HL-60/S4 (cell line): ENCODE data around the gene ERICH2.

ENCODE experiments used
- in situ Hi-C: fragments of 300-500 bp; cut with MboI; formaldehyde crosslinking; loops from 2 replicates; pipeline ENCODE4 v1.14.3; 2022; ENCODE audit warnings: low sequenced_read_pairs

The ERICH2 gene

GRCh38 chr2:170762760-170763159 lies 7.4 kb upstream of the ERICH2 start:
- in situ Hi-C loops, result no loop called here

DNA sequence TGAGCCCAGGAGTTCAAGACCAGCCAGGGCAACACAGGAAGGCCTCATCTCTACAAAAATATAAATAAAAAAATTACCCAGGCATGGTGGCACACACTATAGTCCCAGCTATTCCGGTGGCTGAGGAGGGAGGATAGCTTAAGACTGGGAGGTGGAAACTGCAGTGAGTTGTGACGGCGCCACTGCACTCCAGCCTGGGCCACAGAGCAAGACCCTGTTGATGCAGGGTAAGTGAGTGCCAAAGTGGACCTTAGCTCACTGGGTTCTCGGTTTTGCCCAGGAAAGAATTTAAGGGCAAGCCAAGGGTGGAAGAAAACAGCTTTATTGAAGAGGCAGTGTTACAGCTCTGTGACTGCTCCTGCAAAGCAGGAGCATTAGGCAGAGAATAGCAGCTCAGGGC lies 6.9 kb upstream of the ERICH2 start:
- in situ Hi-C loops, result no loop called here

- in situ Hi-C loops, result no loop called here
These were observed 5.3 kb upstream of the ERICH2 start for GRCh38 chr2:170764880-170765261.

DNA sequence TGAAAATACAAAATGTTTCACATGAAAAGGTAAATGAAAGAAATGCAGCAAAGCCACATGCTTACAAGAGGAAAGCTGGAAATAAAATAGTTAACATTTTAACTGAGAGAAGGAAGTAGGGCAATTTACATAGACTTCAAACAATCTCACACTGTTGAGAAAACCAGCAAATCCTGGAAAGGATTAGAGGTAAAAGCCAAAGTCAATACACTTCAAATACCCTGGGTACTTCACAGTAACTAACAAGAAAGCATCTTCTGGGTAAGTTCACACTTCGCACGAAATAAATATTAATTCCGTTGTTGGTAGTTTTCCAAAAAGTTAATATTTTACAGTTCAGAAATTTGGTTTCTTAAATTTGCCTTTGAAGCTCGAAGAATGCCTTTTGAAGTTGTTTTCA lies 3.5 kb upstream of the ERICH2 start:
- in situ Hi-C loops, result no loop called here

- in situ Hi-C loops, result no loop called here
These were observed 635 bp downstream of the ERICH2 start for GRCh38 chr2:170770606-170771420.

- in situ Hi-C loops, result no loop called here
These were observed 1.3 kb downstream of the ERICH2 start for GRCh38 chr2:170771421-170771937.

DNA sequence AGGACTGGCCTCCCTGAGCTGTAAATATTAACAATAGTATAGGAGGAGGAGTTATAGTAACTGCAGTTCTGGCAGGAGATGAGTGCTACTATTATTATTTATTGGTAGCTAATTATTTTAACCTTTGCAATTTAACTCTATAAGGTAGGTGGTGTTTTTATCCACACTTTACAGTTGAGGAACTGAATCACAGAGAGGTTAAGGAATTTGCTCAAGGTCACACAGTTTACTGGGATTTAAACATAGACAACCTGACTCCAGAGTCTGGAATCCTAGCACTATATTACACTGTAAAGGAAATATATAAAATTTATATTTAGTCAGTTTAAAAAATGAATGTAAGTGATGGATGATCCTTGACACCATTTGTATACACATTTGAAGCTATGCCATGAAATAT lies 2.1 kb downstream of the ERICH2 start:
- in situ Hi-C loops, result no loop called here

GRCh38 chr2:170774074-170774473 lies 3.9 kb downstream of the ERICH2 start:
- in situ Hi-C loops, result no loop called here

DNA sequence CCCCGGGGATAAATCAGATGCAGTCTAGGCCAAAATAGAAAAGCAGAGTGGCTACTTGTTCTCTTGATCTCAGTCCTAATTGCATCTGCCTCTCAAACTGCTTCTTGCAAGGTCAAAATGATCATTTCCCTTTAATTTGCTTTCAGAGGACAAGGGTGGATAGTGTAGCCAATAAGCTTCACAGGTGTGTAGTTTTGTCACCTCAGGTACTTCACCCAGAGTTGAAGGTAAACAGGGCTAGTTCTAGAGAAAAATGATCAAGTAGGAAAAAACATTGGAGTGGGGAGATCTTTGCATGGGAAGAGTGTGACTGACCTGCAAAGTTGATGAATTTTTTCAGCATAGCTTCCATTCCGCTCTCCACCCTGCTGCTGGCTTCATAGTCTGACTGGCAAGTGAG lies 8.7 kb downstream of the ERICH2 start:
- in situ Hi-C loops, result no loop called here

DNA sequence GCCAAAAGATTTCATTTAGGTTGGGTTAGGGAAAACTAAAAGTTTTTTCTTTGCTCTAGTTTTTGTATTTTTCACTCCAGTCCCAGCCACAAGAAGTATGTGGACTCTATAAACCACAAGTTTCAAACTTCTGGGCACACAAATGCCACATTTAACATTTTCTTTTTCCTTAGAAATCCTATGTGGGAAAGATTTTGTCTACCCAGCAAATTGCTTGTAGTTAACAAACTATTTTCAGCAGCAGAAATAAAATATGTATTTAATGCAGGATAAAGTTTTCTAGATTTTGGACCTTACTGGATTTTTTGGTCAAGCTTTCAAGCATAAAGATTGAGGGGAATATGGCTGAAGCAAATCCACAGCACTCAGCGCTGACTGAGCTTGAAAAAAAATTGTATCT lies 9.1 kb downstream of the ERICH2 start:
- in situ Hi-C loops, result no loop called here

GRCh38 chr2:170782673-170783072 lies 12.5 kb downstream of the ERICH2 start:
- in situ Hi-C loops, result no loop called here

- in situ Hi-C loops, result no loop called here
These were observed 13.4 kb downstream of the ERICH2 start for GRCh38 chr2:170783549-170783948.

GRCh38 chr2:170798996-170799395 lies 28.8 kb downstream of the ERICH2 start:
- in situ Hi-C loops, result no loop called here

DNA sequence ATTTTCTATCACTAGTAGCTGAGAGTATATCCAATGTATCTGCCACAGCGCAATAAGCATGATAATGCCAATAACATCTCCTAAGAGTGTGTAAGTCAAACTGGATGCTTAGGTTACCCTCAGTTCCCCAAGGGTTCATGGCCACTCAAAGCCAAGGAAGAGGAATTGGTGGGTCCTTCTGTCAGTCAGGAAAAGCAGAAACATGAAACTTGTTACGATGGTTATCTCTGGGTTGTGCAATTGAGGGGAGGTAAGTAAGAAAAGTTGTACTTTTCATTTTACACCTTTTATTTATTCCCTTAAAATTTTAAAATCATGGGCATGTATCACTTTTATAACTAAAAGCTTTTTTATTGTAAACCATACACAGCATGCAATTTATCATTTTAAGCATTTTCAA lies 36.4 kb downstream of the ERICH2 start:
- in situ Hi-C loops, result loop anchor here (25.0 kb wide), 2 partner anchors 569 to 1369 kb away; no protein-coding TSS in a partner anchor

DNA sequence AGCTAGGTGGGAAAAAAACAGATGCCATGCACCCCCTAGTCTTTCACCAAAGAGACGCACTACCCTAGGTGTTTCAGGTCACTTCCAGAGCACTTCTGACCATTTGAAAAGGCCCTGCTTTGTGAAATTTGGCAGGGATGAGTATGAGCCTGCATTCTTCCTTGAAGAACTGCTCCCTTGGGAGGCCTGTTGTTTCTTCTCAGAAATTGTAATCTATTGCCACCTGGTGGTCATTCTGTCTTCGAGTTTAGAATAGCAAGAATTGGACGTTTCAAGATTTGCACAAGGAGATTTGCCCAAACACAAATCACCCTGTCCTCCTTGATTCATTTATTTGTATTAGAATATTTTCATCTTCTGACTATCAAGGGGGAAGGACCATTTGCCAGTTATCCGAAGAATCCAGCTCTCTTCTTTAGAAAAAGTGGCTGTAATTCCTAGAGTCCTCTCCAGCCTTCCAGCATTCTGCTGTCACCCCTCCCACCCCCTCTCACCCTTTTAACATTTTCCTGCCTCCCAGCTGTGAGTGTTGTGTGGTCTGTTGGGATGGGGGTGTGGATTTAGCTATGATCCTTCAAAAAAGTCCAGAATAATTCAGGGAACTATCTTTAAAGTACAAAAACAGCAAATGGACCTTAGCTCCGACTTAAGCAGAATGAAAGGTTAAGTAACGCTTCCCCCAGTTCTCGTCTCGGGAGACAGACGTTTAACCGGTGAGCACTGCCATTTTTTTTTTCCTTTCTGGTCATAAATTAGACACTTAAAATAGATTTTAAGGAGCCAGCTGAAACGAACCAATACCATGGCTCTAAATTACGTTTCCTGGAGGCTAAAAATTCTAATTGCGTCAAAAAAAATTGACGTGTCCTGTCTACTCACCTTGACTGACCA lies 42.8 kb downstream of the ERICH2 start:
- in situ Hi-C loops, result loop anchor here (10.0 to 25.0 kb wide), 3 partner anchors 408 to 1376 kb away; no protein-coding TSS in a partner anchor

- in situ Hi-C loops, result loop anchor here (10.0 to 25.0 kb wide), 3 partner anchors 409 to 1377 kb away; no protein-coding TSS in a partner anchor
These were observed 43.7 kb downstream of the ERICH2 start for GRCh38 chr2:170813611-170814532.

DNA sequence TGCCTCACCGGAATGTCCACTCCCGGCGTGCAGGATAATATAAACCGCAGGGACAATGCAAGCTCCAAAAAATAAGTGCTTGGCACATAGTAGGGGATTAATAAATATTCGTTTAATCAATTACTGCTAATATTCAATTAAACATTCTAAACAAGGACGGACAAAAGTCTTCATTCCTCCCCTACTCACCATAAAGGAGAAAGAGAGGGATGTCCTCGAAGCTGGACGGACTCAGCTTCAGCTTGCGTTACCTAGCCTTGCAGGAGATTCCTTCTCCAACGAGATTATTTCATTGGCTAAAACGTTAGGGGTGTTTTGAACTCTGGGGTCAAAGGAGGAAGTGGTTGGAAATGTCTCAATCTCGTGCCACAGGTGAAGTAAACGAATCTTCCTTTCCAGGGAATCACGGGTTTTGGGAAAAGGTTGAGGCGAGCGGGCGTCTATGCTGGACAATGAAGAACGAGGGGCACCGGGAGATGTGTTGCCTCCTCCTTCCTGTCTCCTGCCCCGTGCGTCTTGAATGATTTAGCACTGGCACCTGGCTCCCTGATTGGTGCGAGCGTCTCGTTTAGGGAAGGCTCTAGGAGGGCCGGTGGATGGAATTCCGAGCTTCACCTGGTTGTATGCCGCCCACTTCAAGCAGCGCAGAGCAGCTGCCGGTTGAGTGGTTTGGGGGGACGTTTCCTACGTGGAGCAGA lies 44.5 kb downstream of the ERICH2 start:
- in situ Hi-C loops, result loop anchor here (10.0 to 25.0 kb wide), 3 partner anchors 410 to 1377 kb away; no protein-coding TSS in a partner anchor

- in situ Hi-C loops, result loop anchor here (10.0 to 25.0 kb wide), 3 partner anchors 411 to 1378 kb away; no protein-coding TSS in a partner anchor
These were observed 45.1 kb downstream of the ERICH2 start for GRCh38 chr2:170815311-170815710.

- in situ Hi-C loops, result loop anchor here (10.0 to 25.0 kb wide), 3 partner anchors 411 to 1379 kb away; no protein-coding TSS in a partner anchor
These were observed 45.7 kb downstream of the ERICH2 start for GRCh38 chr2:170815746-170816503.
